Adrenal gland (tissue), 12 donors: ENCODE results near the gene MYO9A. TPM values are rescaled to one million over a fixed set of nuclear protein-coding genes. Genes with fewer than 3 reads are reported as not detected.

Experiments used
- DNase-seq, 7 donors: peaks; one replicate each; pipeline ENCODE4 v3.0.0-alpha.2; 2019 to 2020
- H3K27ac ChIP-seq, 5 donors: fragments of 200-600 bp; sonication (generic) in 4 of 5; 1 replicate in 3 of 5; 2 replicates in 2 of 5; pipeline versions ENCODE4 v1.5.1 to v1.8.0; 2016 to 2020; ENCODE audit warnings: mild to moderate bottlenecking in 1 of 5
- H3K27me3 ChIP-seq: fragments of 200-600 bp; 2 replicates; pipeline ENCODE4 v1.8.0; 2021
- H3K36me3 ChIP-seq, 2 donors: fragments of 200-600 bp; replicated peaks in 1 of 2; 1 replicate in 1 of 2; 2 replicates in 1 of 2; pipeline versions ENCODE4 v1.5.1 to v1.8.0; 2018 to 2022
- H3K4me1 ChIP-seq, 2 donors: fragments of 200-600 bp; replicated peaks in 1 of 2; 1 replicate in 1 of 2; 2 replicates in 1 of 2; pipeline versions ENCODE4 v1.5.1 to v1.8.0; 2018 to 2021
- H3K4me3 ChIP-seq, 4 donors: fragments of 200-600 bp; sonication (generic) in 3 of 4; one replicate each; pipeline ENCODE4 v1.5.1; 2016 to 2018
- H3K9me3 ChIP-seq, 3 donors: fragments of 200-600 bp; sonication (generic) in 1 of 3; replicated peaks in 1 of 3; 1 replicate in 2 of 3; 2 replicates in 1 of 3; pipeline versions ENCODE4 v1.5.1 to v1.8.0; 2016 to 2021
- POLR2A ChIP-seq, 2 donors: fragments of 450-650 bp; IDR thresholded peaks; one replicate each; pipeline ENCODE4 v1.6.1; 2017; ENCODE audit warnings: antibody characterized with exemption in 2 of 2, mild to moderate bottlenecking in 2 of 2, moderate library complexity in 1 of 2
- WGBS, 4 donors: extraction: QIAGEN DNeasy Blood & Tissue Kit in 2 of 4; methylation state at CpG; one replicate each; pipeline versions ENCODE4 v1.1.5 to v1.1.7; 2013 to 2017; 5-methylcytosine and 5-hydroxymethylcytosine counted together
- intact Hi-C, 2 donors: fragments of 100-400 bp; cut with DNase I; formaldehyde crosslinking; loops; one replicate each; pipeline versions ENCODE4 v1.14.1 to v1.15.0; 2022 to 2023
- polyA plus RNA-seq, 3 donors: library from polyadenylated mRNA; stranded (reverse); fragments of 200-250 nt in 2 of 3; fragments of 350-450 nt in 1 of 3; fragmentation: Illumina TruSeq in 1 of 3; extraction: RNeasy Lipid Tissue Mini Kit (QIAGEN cat#74804) in 1 of 3; gene quantifications; one replicate each; pipeline ENCODE4 v1.2.3, GENCODE V29; 2013 to 2014
- total RNA-seq, 9 donors: library from RNA; depleted of rRNA in 4 of 9; stranded (reverse); fragments of >200 nt in 4 of 9; fragments of 120-200 nt in 1 of 9; fragmentation: NEBNext Ultra II Directional in 1 of 9; extraction: Animal tissue kit (Norgen Biotek cat#: 25700) in 1 of 9; gene quantifications; one replicate each; pipeline versions ENCODE4 v1.1.0 to v1.2.4, GENCODE V29; 2013 to 2023
- TF ChIP-seq, protein P1 (sequence below), 6 experiments: fragments of 450-650 bp in 4 of 6; fragments of 200-600 bp in 2 of 6; sonication (generic) in 1 of 6; IDR thresholded peaks; 1 replicate in 5 of 6; 2 replicates in 1 of 6; pipeline versions ENCODE4 v1.5.1 to v1.8.0; 2016 to 2021; ENCODE audit warnings: antibody characterized with exemption in 6 of 6, mild to moderate bottlenecking in 2 of 6, moderate library complexity in 1 of 6
- donor health status: healthy with polysubstance abuse.
- donor health status: Bipolar disorder and iron deficiency.
- donor health status: DM: yes; HTN: yes; CAD: no.
- donor health status: DM: no; HTN: no; CAD: no.
- donor health status: DM: no; HTN: no; CAD: no.
- donor health status: DM: yes; HTN: yes; CAD: no.

Gene MYO9A
- total and polyA plus RNA-seq, 12 donors: 3.0 to 34.0 (median 19.8) TPM

DNA sequence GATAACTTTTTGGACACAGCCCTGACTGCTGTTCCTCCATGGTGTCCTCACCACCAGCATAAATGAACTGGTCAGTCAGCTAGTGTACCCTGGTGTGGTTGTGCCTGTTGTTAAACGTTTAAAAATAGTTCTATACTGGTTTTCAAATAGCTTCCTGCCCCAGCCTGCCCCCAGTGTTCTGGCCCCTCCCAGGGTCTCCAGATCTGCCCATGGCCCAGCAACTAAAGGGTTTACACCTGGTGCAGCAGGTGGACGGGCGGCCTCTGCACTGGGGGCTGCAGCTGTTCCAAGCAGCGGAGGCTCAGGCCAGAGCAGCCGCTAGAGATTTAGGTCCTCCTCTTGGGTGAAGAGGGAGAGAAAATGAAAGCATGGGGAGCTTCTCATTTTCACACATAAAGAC is 313.7 kb downstream of the MYO9A start:
- 67 to 79% (median 74%) methylated on average over 5 of the region's 5 CpGs for WGBS, 4 donors

DNA sequence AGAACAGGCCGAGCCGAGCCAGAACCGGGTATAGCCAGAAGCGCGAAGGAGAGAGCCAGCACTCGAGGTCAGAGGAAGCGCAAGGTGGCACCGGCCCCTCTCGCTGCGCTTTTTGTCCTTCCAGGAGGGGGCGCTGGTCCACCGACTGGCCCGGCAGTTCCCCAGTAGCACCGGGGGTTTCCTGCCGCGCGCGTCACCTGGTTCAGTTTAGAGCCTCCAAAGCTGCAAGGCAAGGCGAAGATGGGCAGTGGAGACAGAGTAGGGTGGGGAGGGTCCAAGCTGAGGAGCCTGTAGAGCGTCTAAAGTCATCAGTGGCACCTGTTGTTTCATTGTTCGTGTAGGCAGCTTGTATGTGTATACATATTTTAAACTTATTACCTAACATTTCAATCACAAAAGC is 315.2 kb downstream of the MYO9A start:
- intact Hi-C loops: loop anchor here (5.0 to 10.0 kb wide), 3 partner anchors 58 to 352 kb away; no protein-coding TSS in a partner anchor
- 42 to 65% (median 55%) methylated on average over 19 to 21 of the region's 21 CpGs for WGBS, 4 donors
- peak in 2 of 7 donors; percentile 25 to 38 for DNase-seq
- TF ChIP-seq POLR2A (IDR thresholded peaks at IDR 0.05): no peak
- TF ChIP-seq, protein P1, sequence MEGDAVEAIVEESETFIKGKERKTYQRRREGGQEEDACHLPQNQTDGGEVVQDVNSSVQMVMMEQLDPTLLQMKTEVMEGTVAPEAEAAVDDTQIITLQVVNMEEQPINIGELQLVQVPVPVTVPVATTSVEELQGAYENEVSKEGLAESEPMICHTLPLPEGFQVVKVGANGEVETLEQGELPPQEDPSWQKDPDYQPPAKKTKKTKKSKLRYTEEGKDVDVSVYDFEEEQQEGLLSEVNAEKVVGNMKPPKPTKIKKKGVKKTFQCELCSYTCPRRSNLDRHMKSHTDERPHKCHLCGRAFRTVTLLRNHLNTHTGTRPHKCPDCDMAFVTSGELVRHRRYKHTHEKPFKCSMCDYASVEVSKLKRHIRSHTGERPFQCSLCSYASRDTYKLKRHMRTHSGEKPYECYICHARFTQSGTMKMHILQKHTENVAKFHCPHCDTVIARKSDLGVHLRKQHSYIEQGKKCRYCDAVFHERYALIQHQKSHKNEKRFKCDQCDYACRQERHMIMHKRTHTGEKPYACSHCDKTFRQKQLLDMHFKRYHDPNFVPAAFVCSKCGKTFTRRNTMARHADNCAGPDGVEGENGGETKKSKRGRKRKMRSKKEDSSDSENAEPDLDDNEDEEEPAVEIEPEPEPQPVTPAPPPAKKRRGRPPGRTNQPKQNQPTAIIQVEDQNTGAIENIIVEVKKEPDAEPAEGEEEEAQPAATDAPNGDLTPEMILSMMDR (IDR thresholded peaks at IDR 0.05): peak in 5 of 6 experiments; percentile 9 to 41 (median 31)
- H3K9me3 ChIP-seq: no peaks in the 10 kb centered on the region
- H3K4me3 ChIP-seq: no peak overlapping the region
- H3K27me3 ChIP-seq: no peaks in the 10 kb centered on the region
- no peaks in the 10 kb centered on the region for H3K36me3 ChIP-seq
- H3K4me1 ChIP-seq: peaks cover 0 to 8% of the 10 kb centered on the region in 2 donors
- H3K27ac ChIP-seq: no peak overlapping the region

More for the DNA sequence above, 313.7 kb downstream of the MYO9A start:
- no peaks in the 10 kb centered on the region for H3K9me3 ChIP-seq
- intact Hi-C loops: loop anchor here (5.0 to 10.0 kb wide), 3 partner anchors 59 to 351 kb away; no protein-coding TSS in a partner anchor
- no peak overlapping the region for H3K4me3 ChIP-seq
- H3K27me3 ChIP-seq: no peaks in the 10 kb centered on the region
- H3K4me1 ChIP-seq: peaks cover 0 to 8% of the 10 kb centered on the region in 2 donors
- no peak for TF ChIP-seq POLR2A (IDR thresholded peaks at IDR 0.05)
- H3K36me3 ChIP-seq: no peaks in the 10 kb centered on the region
- no peak overlapping the region for H3K27ac ChIP-seq
- no peak for DNase-seq

- no peak overlapping the region for H3K27ac ChIP-seq
- intact Hi-C loops: loop anchor here (5.0 to 10.0 kb wide), 3 partner anchors 57 to 353 kb away; no protein-coding TSS in a partner anchor
- DNase-seq: no peak
- H3K27me3 ChIP-seq: no peaks in the 10 kb centered on the region
- H3K4me1 ChIP-seq: peaks cover 0 to 8% of the 10 kb centered on the region in 2 donors
- no peak for TF ChIP-seq POLR2A (IDR thresholded peaks at IDR 0.05)
- H3K36me3 ChIP-seq: no peaks in the 10 kb centered on the region
- H3K9me3 ChIP-seq: no peaks in the 10 kb centered on the region
- H3K4me3 ChIP-seq: no peak overlapping the region
- WGBS, 4 donors: 90 to 94% (median 93%) methylated on average over 8 to 24 of the region's 24 CpGs
These were observed 315.9 kb downstream of the MYO9A start for GRCh38 chr15:71801935-71802655.

DNA sequence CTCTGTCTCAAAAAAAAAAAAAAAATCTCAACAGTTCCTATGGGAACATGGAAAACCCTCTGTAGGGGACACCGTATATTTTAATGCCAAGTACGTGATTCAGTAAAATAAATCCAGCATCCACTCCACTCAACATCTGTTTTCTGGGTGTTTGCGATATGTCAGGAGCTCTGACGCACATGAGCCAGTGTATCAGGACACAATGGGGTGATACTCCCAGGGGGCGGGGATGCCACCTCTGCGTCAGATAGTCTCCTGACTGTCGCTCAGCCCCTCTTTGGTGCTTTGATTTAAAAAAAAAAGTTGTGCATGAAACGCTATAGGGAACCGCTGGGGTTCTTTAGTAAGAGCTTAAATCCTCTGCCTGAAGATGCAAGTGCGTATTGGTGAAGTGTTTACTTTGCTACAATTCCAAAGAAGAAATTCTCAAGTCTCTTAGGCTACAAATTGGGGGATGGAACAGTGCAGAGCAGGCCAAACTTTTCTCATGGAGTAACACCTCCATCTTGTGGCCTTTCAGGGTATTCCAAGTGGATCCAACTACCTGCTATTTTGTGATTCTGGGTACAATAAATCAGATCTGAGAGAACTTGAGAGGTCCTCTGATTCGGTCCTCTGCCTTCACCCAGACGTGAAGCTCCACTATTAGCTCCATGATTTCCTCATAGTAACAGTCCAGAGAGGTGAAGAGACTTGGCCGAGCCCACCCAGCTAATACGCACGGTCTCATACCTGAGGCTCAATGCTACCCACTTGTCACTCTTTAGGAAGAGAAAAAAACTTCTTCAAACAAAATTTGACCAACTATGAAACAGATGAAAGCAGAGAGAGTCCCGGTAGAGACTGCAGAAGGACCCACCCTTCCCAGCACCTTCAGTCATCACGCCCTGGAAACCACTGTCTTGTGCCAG is 316.9 kb downstream of the MYO9A start:
- 59 to 66% (median 61%) methylated on average over 17 of the region's 17 CpGs for WGBS, 4 donors

More for the DNA sequence above, 316.9 kb downstream of the MYO9A start:
- H3K27ac ChIP-seq: no peak overlapping the region
- H3K27me3 ChIP-seq: no peaks in the 10 kb centered on the region
- TF ChIP-seq POLR2A (IDR thresholded peaks at IDR 0.05): no peak
- TF ChIP-seq, protein P1 (IDR thresholded peaks at IDR 0.05): peak; percentile 82 to 94 (median 90)
- H3K4me3 ChIP-seq: no peak overlapping the region
- no peaks in the 10 kb centered on the region for H3K36me3 ChIP-seq
- intact Hi-C loops: loop anchor here (5.0 to 10.0 kb wide), 3 partner anchors 56 to 354 kb away; no protein-coding TSS in a partner anchor
- peak; percentile 34 to 68 (median 48) for DNase-seq
- H3K4me1 ChIP-seq: peaks cover 0 to 2% of the 10 kb centered on the region in 2 donors
- H3K9me3 ChIP-seq: no peaks in the 10 kb centered on the region
